ENCODE results near the gene EOMES.

EOMES gene

DNA sequence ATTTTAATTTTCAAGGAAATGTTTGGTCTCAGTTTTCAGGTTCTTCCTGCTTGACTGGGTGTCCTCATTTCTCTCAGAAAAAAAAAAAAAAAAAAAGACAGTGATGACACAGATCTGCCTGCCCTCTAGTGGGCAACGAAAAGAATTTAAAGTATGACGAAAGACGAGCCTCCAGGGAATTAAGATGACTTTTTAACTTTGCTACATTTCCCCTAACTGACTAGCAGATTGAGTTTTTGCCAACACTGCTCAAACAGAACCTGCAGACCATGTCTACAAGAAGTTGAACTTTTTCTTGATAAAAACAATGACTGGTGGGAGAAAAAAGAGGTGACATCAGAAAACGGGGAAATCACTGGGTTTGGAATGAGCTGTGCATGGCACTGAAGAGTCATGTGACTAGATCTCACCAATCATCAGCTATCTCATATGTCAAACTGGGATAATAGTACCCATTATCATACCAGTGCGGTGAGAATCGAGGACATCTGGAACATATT lies 40.8 kb downstream of the EOMES start:
- peak; percentile 83 for DNase-seq (ENCODE audit: low read depth)
- no peak overlapping the region for H3K4me3 ChIP-seq (ENCODE audit: low read depth, low read length)
- TF ChIP-seq, protein P1, sequence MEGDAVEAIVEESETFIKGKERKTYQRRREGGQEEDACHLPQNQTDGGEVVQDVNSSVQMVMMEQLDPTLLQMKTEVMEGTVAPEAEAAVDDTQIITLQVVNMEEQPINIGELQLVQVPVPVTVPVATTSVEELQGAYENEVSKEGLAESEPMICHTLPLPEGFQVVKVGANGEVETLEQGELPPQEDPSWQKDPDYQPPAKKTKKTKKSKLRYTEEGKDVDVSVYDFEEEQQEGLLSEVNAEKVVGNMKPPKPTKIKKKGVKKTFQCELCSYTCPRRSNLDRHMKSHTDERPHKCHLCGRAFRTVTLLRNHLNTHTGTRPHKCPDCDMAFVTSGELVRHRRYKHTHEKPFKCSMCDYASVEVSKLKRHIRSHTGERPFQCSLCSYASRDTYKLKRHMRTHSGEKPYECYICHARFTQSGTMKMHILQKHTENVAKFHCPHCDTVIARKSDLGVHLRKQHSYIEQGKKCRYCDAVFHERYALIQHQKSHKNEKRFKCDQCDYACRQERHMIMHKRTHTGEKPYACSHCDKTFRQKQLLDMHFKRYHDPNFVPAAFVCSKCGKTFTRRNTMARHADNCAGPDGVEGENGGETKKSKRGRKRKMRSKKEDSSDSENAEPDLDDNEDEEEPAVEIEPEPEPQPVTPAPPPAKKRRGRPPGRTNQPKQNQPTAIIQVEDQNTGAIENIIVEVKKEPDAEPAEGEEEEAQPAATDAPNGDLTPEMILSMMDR (IDR thresholded peaks at IDR 0.05; ENCODE audit: low read depth, low read length): peak; percentile 44
- TF ChIP-seq, protein P2, sequence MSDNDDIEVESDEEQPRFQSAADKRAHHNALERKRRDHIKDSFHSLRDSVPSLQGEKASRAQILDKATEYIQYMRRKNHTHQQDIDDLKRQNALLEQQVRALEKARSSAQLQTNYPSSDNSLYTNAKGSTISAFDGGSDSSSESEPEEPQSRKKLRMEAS (IDR thresholded peaks at IDR 0.05; ENCODE audit: low read depth, low read length): no peak
- TF ChIP-seq POLR2A (IDR thresholded peaks at IDR 0.05; ENCODE audit: extremely low read depth, insufficient read length) (no peak), MYC (IDR thresholded peaks at IDR 0.05; ENCODE audit: low read depth, low read length) (peak; percentile 26; the same call in 1 of the 2 replicates)

DNA sequence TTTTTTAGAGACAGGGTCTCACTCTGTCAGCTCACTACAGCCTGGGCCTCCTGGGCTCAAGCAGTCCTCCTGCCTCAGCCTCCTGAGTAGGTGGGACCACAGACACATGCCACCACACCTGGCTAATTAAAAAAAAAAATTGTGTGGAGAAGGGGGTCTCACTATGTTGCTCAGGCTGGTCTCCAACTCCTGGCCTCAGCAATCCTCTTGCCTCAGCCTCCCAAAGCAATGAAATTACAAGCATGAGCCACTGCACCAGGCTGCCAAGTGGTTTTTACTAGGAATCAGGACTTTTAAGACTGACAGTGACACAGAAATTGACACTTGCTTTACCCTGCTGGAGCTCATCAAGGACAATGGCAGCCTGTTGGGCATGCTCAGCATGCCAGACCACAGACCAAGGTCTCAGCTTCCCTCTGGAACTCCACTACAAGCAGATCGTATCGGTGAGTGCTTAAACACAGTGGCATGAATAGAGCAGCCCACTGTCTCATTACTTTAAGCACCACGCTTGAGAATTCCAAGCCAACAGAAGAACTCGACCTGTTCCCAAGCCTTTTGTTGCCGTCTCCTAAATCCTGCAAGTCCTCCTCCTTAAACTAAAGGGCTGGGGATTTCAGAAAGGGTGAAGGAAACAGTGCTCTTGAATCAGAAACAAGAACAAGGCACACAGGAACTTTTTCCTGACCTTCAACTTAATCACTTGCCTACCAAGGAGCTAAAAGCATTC lies 41.4 kb downstream of the EOMES start:
- DNase-seq (ENCODE audit: low read depth): no peak
- TF ChIP-seq MYC (IDR thresholded peaks at IDR 0.05; ENCODE audit: low read depth, low read length): no peak
- TF ChIP-seq, protein P1 (IDR thresholded peaks at IDR 0.05; ENCODE audit: low read depth, low read length): no peak
- TF ChIP-seq POLR2A (IDR thresholded peaks at IDR 0.05; ENCODE audit: extremely low read depth, insufficient read length): no peak
- TF ChIP-seq, protein P2 (IDR thresholded peaks at IDR 0.05; ENCODE audit: low read depth, low read length): no peak
- no peak overlapping the region for H3K4me3 ChIP-seq (ENCODE audit: low read depth, low read length)

DNA sequence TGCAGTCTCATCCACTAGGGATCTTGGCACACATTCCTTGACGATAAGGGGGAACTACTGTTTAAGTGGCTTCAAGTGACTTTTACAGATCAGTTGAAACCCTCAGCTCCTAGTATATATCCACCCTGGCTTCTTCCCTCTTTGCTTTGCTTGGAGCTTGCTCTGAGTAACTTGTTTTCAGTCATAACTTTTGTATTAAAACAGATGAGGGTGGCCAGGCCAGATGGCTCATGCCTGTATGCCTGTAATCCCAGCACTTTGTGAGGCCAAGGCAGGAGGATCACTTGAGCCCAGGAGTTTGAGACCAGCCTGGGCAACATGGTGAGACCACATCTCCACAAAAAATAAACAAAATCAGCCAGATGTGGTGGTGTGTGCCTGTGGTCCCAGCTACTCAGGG lies 42.4 kb downstream of the EOMES start:
- no peak for DNase-seq (ENCODE audit: low read depth)
- H3K4me3 ChIP-seq (ENCODE audit: low read depth, low read length): no peak overlapping the region
- TF ChIP-seq, protein P1 (IDR thresholded peaks at IDR 0.05; ENCODE audit: low read depth, low read length): no peak
- TF ChIP-seq POLR2A (IDR thresholded peaks at IDR 0.05; ENCODE audit: extremely low read depth, insufficient read length): no peak
- TF ChIP-seq, protein P2 (IDR thresholded peaks at IDR 0.05; ENCODE audit: low read depth, low read length): no peak

DNA sequence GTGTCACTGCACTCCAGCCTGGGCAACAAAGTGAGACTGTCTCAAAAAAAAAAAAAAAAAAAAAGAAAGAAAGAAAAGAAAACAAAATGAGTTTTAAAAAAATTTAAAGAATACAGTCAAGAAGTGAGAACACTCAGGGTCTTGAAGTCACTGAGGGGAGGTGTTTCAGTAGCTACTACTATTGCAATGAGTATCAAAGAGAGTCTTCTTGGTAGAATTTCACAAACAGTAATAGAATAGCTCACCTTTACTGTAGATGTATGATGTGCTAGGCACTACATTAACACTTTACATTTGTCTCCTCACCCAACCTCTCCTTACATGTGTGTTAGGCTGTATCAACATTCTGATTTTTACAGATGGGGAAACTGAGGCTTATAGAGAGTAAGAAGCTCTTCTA lies 43.9 kb downstream of the EOMES start:
- no peak for DNase-seq (ENCODE audit: low read depth)
- TF ChIP-seq, protein P1 (IDR thresholded peaks at IDR 0.05; ENCODE audit: low read depth, low read length): no peak
- TF ChIP-seq MYC (IDR thresholded peaks at IDR 0.05; ENCODE audit: low read depth, low read length): no peak
- no peak overlapping the region for H3K4me3 ChIP-seq (ENCODE audit: low read depth, low read length)

DNA sequence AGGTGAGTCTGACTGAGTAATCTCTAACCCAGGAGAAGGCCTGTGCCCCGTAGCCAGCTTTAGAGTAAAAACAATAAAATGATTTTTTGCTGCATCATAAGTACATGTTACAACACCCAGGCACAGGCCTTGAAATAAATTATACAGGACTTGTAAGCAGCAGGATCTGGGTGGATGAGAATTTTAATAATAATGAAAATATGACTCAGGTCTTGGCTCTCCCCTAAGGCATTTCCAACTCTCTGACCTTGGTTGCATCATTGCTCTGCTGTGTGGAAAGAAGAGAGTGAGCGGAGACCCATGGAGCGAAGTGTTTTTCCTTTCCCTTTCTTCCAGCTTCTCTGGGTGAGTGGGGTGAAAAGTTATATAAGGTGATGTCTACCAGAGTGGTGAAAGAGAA lies 44.6 kb downstream of the EOMES start:
- TF ChIP-seq, protein P2 (IDR thresholded peaks at IDR 0.05; ENCODE audit: low read depth, low read length): no peak
- TF ChIP-seq POLR2A (IDR thresholded peaks at IDR 0.05; ENCODE audit: extremely low read depth, insufficient read length) (no peak), MYC (IDR thresholded peaks at IDR 0.05; ENCODE audit: low read depth, low read length) (no peak)
- TF ChIP-seq, protein P1 (IDR thresholded peaks at IDR 0.05; ENCODE audit: low read depth, low read length): no peak
- no peak overlapping the region for H3K4me3 ChIP-seq (ENCODE audit: low read depth, low read length)
- no peak for DNase-seq (ENCODE audit: low read depth)

All from NB4 (cell line).